RWPE1 (cell line): ENCODE data around the gene ARID1B.

Experiments used
- CTCF ChIA-PET: fragments of 350-600 bp; sonication (Branson Sonifier 250); formaldehyde crosslinking; extraction: SDS; loops from one replicate; lab custom pipeline; 2021; lab: Yijun Ruan, JAX
- POLR2A ChIA-PET: fragments of 400-600 bp; formaldehyde crosslinking; extraction: SDS; loops from one replicate; lab custom pipeline; 2020; ENCODE audit warnings: antibody characterized with exemption; ENCODE audit not compliant: low non-redundant PET; lab: Yijun Ruan, JAX
- DNase-seq: peaks from one replicate; pipeline ENCODE4 v3.0.0; 2012; ENCODE audit warnings: low spot score
- H3K27ac ChIP-seq: fragments of 450-650 bp; 2 replicates; pipeline ENCODE4 v1.5.1; 2017
- TF ChIP-seq, protein P1 (sequence below): fragments of 450-650 bp; conservative IDR thresholded peaks from 2 replicates; pipeline ENCODE4 v1.5.1; 2017; ENCODE audit warnings: low read depth, mild to moderate bottlenecking

Gene ARID1B

GRCh38 chr6:157123234-157123633, 346.1 kb downstream of the ARID1B start:
- TF ChIP-seq, protein P1, sequence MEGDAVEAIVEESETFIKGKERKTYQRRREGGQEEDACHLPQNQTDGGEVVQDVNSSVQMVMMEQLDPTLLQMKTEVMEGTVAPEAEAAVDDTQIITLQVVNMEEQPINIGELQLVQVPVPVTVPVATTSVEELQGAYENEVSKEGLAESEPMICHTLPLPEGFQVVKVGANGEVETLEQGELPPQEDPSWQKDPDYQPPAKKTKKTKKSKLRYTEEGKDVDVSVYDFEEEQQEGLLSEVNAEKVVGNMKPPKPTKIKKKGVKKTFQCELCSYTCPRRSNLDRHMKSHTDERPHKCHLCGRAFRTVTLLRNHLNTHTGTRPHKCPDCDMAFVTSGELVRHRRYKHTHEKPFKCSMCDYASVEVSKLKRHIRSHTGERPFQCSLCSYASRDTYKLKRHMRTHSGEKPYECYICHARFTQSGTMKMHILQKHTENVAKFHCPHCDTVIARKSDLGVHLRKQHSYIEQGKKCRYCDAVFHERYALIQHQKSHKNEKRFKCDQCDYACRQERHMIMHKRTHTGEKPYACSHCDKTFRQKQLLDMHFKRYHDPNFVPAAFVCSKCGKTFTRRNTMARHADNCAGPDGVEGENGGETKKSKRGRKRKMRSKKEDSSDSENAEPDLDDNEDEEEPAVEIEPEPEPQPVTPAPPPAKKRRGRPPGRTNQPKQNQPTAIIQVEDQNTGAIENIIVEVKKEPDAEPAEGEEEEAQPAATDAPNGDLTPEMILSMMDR: no peak
- CTCF ChIA-PET: interaction anchor here (1.0 kb wide), 1 partner anchor 10 kb away, joined by 3 read pairs; no protein-coding TSS in a partner anchor
- no peak overlapping the region for H3K27ac ChIP-seq
- POLR2A ChIA-PET: no interaction called here
- DNase-seq: no peak

DNA sequence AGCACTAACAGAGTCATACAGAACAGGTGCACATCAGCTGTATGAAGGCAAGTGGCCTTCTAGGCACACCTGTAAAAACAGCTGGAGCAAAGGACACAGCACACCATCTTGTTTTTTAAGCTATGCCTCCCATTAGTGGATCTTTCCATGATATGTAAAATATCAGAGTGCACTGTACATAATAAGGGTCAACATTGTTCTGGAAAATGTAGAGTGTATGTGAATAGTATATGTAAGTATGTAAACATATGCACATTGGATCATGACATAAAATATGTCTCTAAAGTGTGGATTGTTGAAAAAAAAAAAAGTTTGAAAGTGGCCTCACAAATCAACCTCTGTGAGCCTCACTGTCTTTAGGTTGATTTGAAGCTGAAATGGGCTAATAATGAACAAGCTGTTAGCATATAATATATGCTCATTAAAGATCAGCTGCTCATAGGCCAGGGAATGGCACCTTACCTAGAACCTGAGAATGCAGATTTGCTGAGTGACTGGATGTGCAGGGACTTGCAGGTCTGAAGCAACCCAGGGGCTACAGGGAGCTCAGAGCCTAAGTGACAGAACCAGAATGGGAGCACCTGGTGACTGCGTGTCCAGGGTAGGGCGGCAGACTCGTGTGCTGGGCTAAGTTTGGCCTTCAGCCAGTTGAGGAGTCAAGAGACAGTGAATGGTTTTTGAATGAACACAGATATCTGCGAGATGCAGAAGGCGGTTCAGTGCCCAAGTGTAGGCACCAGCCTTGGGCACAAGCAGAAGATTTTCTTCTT, 347.5 kb downstream of the ARID1B start:
- ChIA-PET CTCF (interaction anchor here (0.6 to 0.7 kb wide), 3 partner anchors 22 to 1847 kb away, joined by 3 to 7 read pairs (median 3); no protein-coding TSS in a partner anchor), POLR2A (no interaction called here)
- TF ChIP-seq, protein P1: no peak
- no peak overlapping the region for H3K27ac ChIP-seq
- no peak for DNase-seq

DNA sequence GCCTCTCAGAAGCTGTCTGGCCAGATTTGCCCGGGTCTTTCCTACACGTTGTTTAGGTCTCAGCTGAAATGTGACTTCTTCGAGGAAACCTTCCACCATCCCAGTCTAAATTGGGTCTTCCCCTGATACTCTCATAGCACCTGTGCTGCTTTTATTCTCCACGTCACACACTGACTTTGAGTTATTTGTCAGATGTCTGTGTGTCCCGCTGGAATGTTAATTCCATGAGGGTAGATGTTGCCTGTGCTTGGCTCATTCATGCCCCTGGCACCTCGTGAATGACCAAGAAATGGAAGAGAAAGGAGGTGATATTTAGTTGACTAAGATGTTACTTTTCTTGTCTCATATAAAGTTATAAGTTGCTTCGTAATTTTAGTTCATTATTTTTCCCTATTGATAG, 348.4 kb downstream of the ARID1B start:
- CTCF ChIA-PET: no interaction called here
- TF ChIP-seq, protein P1: no peak
- DNase-seq: no peak
- H3K27ac ChIP-seq: no peak overlapping the region
- POLR2A ChIA-PET: no interaction called here

GRCh38 chr6:157126183-157127098, 349.3 kb downstream of the ARID1B start:
- ChIA-PET POLR2A (no interaction called here), CTCF (no interaction called here)
- TF ChIP-seq, protein P1: no peak
- DNase-seq: no peak
- no peak overlapping the region for H3K27ac ChIP-seq

DNA sequence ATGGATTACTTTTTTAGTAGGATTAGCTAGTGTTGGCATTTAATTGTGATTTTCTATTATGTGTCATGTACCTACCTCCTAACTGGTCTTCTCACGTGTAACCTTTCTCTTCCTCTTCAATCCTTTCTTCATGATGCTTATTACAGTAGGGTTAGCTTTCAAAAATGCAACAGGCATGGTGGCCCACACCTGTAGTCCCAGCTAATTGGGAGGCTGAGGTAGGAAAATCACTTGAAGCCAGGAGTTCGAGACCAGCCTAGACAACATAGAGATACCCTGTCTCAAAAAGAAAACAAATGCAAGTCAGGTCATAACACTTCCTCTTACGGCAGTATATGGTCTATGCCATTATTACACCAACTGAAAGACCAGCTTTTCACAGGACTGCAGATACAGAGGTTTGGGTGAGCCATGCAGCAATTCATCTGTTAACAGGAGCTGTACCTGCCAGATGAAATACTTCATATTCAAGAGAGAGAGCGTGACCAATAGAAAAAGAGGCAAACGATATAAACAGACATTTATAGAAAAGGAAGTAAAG, 351.1 kb downstream of the ARID1B start:
- TF ChIP-seq, protein P1: no peak
- H3K27ac ChIP-seq: no peak overlapping the region
- DNase-seq: no peak
- POLR2A ChIA-PET: no interaction called here
- CTCF ChIA-PET: no interaction called here

- ChIA-PET CTCF (no interaction called here), POLR2A (no interaction called here)
- H3K27ac ChIP-seq: no peak overlapping the region
- TF ChIP-seq, protein P1: no peak
- DNase-seq: no peak
Measured at GRCh38 chr6:157131250-157131649, 354.1 kb downstream of the ARID1B start.
